Smooth muscle cell of the brain vasculature (primary cell): Measurements from ENCODE around the gene CHCHD3.

ENCODE experiments used
- DNase-seq: peaks from one replicate; pipeline ENCODE4 v3.0.0-alpha.2; 2012; ENCODE audit warnings: low read depth, low spot score

Gene CHCHD3

DNA sequence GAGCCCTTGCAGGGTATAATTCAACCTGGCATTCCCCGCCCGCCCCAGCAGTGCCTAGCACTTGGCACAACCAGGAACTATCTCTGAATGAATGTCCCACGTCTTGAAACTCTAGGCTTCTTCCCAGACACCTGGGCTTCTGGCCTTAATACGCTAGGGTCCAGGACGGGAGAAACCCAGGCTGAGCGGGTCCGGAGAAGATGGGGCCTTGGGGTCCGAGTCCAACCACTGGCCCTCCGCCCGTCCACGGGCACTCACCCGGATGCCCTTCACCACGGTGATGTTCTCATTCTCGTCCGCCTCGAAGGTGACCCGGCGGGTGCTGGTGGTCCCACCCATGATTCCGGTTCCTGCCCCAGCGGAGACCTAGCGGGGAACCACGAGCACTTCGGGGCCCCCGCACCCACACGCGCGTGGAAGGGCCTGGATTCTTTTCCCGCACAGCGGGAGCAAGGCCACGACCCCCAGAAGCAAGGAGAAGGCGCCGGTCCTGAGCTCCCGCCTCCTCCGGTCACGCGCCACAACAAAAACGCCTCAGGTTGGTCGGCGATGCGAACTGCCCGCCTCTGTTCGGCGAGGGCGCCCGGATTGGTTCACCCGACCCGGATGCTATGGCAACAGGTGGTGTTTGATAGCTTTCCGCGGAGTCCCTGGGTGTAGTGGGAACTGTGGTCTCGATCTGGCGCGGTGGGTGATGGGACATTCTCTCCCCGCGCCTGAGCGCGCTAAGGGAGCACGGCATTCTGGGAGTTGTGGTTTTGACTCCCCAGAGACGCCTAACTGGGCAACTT is at the start of gene CHCHD3:
Gene CHCHD3, minus strand, starts transcription at position 492 of the 791 bp plus-strand sequence. Its CDS starts 153 bp downstream, at position 339.
- DNase-seq: peak; percentile 93

DNA sequence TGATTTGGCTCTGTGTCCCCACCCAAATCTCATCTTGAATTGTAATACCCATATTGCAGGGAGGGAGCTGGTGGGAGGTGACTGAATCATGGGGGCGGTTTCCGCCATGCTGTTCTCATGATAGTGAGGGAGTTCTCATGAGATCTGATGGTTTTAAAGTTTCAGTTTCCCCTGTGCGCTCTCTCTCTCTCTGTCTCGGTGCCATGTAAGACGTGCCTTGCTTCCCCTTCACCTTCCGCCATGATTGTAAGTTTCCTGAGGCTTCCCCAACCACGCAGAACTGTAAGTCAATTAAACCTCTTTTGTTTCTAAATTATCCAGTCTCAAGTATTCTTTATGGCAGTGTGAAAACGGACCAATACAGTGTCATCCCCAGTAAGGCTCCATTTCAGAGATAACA is 48.3 kb upstream of the CHCHD3 start:
- no peak for DNase-seq

DNA sequence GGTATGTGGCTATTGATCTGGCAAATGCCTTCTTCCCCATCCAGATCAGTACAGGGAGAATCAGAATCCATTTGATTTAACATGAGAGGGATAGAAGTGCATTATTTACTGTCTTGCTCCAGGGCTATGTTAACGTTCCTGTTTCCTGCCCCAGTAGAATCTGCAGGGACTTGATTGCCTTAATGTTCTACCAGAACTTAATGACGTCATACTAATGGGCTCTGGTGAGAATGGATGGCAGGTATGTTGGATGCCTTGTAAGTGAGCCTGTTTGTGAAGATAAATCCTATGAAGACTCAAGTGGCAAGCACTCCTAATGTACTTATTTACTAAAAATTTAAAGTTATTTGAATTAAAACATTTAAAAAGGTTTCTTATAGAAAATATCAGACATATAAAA is 44.5 kb upstream of the CHCHD3 start:
- no peak for DNase-seq

GRCh38 chr7:133124974-133125373 is 43.1 kb upstream of the CHCHD3 start:
- DNase-seq: no peak

DNA sequence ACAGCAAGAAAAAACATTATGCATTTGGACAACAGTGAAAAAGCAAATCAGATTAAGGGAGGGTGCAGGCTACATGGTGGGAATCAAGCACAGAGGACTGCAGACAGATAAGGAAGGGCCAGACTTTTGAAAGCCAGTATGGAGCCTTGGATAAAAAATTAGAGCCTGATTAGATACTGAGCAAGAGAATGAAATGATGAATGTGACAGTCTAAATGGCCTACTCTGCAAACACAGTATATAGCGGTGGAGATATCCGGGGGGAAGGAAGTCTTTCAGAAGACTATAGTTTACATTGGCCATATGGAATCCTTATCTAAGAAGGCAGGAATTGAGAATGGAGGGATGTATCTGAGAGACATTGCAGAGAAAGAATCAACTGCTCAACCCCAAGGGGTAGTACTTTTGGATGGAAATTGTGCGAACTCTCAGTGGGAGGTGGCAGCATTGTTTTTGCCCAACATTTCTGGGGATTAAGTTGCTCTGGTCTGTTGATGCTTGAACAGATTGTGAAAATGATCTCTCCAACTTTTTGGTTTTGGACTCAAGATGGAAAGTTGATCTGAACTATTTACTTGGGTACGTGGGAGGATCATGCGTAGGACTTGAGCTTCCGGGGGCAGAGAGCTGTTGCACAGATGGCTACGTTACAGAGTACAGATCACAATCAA is 39.4 kb upstream of the CHCHD3 start:
- DNase-seq: no peak

GRCh38 chr7:133119067-133119466 is 37.2 kb upstream of the CHCHD3 start:
- DNase-seq: no peak

DNA sequence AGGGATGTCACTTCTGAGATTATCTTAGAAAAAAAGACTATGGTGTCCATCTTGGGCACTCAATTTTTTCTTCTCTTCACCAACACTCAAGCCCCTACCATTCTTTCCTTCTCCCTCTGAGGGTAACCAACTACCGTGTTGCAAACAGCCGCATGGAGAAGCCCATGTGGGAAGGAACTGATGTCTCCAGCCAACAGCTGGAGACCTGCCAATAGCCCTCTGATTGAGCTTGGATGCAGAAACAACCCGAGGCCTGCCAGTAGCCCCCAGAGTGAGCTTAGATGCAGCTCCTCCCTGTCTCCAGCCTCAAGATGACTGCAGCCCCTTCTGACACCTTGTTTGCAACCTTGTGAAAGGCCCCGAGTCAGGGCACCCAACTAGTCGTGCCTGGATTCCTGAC is 36.4 kb upstream of the CHCHD3 start:
- no peak for DNase-seq

DNA sequence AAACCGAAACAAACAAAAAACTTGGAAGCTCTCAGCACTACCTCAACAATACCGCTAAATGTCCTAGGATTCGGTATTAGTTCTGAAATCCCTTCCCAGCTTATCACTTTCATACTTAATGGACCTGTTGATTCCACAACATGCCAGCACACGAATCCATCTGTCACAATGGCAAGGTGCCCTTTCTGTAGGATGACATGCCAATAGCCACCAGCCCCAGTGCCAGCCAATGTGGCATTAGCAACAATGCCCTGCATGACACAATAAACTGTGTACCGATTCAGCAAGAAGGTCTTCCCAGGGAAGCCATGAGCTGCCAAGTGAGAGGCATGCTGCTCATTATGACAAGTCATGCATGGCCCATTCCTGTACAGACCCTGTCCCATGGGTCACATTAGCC is 35.6 kb upstream of the CHCHD3 start:
- DNase-seq: no peak

DNA sequence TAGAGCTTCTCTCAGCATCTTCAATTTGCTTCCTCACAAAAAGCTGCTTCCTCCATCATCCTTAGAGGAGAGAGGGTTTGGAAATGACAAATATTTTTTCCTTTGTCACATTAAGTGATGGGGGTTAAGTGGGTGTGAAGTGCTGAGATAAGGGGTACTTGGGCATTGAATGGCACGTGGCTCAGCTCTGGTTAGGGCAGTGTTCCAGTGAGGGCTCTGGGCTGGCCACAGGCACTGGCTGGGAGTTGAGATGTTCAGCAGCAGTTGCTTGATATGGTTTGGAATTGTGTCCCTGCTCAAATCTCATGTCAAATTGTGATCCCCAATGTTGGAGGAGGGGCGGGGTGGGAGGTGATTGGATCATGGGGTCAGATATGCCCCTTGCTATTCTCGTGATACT is 33.7 kb upstream of the CHCHD3 start:
- DNase-seq: no peak

GRCh38 chr7:133114519-133114918 is 32.6 kb upstream of the CHCHD3 start:
- no peak for DNase-seq

DNA sequence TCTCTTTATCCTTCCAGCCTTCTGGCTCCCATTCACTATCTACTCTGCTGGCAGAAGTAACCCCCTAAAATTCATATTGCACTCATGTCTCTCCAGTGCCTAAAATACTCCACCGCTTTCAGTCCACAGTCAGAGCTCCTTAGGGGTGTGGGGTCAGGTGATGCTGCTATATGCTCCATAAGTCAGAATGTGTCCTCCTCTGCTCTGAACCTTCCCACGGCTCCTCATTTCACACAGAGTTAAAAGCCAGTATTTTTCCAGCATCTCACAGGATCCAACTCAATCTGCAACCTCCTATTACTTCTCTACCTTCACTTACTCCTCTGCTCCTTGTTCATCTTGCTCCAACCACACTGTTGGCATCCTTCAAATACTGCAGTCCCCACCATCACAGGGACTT is 31.1 kb upstream of the CHCHD3 start:
- no peak for DNase-seq

DNA sequence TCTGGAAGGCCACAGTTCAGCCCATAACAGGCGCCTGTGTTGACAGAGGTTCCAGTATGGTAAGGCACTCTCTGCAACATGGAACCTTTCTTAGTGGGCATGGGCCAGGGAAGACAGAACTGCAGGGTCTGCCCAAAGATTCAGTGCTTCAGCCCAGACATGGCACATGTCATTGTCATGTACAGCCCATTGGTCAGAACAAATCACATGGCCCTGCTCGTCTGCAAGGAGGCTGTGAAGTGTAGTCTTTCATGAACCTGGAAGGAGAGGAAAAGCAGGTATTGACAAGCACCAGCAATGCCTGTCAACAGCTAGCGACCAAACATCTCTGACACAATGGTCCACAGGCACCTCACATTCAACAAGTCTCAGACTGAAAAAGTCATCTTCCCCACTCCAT is 30.4 kb upstream of the CHCHD3 start:
- no peak for DNase-seq

DNA sequence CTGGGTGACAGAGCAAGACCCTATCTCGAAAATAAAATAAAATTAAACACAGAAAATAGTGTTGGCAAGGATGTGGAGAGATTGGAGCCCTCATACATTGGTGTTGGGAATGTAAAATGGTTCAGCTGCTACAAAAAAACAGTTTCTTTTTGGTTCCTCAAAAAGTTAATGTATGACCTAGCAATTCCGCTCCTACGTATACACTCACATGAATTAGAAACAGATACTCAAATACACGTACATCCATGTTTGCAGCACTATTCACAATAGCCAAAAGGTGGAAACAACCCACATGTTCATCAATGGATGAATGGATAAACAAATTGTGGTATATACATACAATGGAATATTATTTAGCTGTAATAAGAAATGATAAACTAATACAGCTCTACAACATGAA is 28.4 kb upstream of the CHCHD3 start:
- DNase-seq: no peak

GRCh38 chr7:133109816-133110215 is 27.9 kb upstream of the CHCHD3 start:
- no peak for DNase-seq

GRCh38 chr7:133108023-133108422 is 26.1 kb upstream of the CHCHD3 start:
- no peak for DNase-seq

DNA sequence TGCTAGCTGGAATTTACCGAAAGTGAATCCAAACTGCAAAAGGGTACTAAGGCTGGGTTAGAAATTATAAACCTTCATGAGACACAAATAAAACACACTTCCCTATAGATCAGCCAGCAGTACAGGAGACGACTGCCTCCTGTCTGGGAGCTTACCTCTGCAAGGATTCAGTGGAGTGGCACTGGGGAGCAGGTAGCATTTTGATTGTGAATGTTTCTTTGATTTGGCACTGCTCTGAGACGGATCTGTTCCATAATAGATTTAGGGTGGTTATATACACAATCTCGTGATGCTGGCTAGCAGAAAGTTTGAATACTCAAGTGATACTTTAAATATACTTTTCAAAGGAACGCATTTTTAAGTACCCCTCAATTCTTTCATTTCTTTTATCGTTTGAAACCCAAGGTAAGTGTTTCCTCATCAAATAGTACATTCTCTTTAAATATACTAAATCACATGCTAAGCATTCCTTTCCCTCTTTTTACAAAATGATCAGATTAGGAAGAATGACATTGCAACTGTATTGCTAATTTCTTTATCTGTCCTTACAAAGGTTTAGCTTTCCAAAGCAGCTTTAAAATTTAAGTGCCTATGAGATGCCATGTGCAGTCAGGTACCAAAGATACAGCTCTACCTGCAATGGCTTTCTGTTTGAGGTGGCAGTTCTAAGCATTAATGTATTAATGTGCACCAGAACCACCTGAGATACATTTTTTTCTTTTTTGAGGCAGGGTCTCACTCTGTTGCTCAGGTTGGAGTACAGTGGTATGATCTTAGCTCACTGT is 20.6 kb upstream of the CHCHD3 start:
- DNase-seq: no peak

- no peak for DNase-seq
These were observed 17.9 kb upstream of the CHCHD3 start for GRCh38 chr7:133099633-133100286.

DNA sequence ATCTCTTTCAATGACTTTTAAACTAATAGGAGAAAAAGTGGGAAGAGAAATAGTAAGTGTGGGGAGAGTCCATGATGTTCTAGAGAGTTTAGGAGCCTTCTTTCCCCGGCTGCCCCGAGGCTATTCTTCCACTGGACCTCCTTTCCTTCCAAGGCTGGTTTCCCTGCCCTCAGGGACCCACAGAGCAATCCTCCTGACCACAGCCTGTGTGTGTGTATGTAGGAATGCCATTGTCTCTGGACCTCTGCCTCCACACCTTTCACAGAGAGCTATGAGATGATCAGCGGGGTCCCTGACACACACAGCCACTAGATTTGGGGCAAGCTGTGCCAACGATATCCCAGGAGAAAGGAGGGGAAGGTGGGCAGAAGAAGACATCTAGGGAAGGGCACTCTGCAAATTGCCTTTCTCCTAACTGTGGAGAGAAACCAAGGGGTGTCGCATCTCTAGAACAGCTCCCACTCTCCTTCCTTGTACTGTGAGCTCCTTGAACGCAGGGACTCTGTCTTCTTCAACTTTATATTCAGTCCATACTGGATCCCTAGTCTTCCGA is 13.3 kb upstream of the CHCHD3 start:
- no peak for DNase-seq

DNA sequence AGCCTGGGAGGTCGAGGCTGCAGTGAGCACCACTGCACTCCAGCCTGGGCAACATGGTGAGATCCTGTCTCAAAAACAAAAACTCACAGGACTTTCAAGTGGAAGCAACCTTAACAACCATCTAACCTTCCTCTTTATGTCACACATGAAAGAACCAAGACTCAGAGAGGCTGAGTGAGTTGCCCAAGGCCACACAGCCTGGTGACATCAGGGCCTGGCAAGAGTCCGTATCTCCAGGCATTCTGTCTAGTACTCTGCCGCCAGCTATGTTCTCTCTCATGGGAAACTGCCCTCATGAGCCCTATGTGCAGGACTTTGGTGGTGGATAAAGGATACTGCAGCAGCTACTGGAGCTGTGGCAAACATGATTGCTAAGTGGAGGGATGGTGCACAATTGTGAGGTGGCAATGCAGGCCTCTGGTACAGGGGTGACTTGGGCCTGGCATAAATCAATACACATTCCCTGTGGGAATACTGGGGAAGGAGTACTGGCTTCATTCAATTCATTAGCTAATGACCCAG is 10.1 kb upstream of the CHCHD3 start:
- no peak for DNase-seq

GRCh38 chr7:133082390-133082766 is 488 bp upstream of the CHCHD3 start:
- DNase-seq: no peak

DNA sequence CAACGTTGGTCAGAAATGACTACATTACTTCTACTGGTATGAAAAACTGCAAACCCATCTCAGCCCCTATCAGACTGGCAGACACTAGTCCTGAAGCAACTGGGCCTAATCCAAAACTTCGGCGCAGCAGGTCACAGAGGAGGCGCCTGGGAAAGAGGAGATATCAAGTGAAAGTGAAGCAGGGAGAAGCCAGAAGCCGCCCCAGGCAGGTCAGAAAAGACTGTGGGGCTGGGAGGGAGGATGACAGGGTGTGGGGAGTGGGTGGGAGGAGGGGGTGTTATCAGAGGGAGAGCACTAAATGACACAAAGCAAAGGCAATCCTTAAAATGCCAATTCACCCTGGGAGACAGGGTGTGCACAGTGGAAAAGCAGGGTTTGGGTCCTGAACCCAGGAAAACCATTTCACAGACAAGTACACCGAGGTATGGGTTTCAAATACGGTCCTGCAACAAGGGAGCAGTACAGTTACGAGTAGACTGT is 731 bp downstream of the CHCHD3 start:
- DNase-seq: no peak
